Fibroblast of skin of left biceps (primary cell): ENCODE measurements around the gene ADCY10.
"Not testable (repeated sequence)": the region's sequence is repeated elsewhere in the genome, so short reads cannot be mapped to it uniquely, and the experiment has no call there.

Experiments used
- DNase-seq, 2 experiments: peaks; one replicate each; pipeline ENCODE4 v3.0.0-alpha.2; 2013; ENCODE audit warnings: low read depth in 2 of 2

Gene ADCY10

GRCh38 chr1:167856711-167857418 lies 57.1 kb downstream of the ADCY10 start:
- DNase-seq: no peak

- no peak for DNase-seq
Measured at GRCh38 chr1:167854184-167854583, 59.8 kb downstream of the ADCY10 start.

GRCh38 chr1:167849666-167850065 lies 64.3 kb downstream of the ADCY10 start:
- DNase-seq: no peak

GRCh38 chr1:167842872-167843271 lies 71.1 kb downstream of the ADCY10 start:
- DNase-seq: no peak

GRCh38 chr1:167841530-167841929 lies 72.4 kb downstream of the ADCY10 start:
- no peak for DNase-seq

GRCh38 chr1:167839009-167839408 lies 74.9 kb downstream of the ADCY10 start:
- DNase-seq: no peak

- DNase-seq: no peak
Measured at GRCh38 chr1:167837326-167837725, 76.6 kb downstream of the ADCY10 start.

GRCh38 chr1:167836197-167836596 lies 77.7 kb downstream of the ADCY10 start:
- DNase-seq: no peak

GRCh38 chr1:167833904-167834303 lies 80.0 kb downstream of the ADCY10 start:
- DNase-seq: no peak

GRCh38 chr1:167832693-167833092 lies 81.2 kb downstream of the ADCY10 start:
- no peak for DNase-seq

- not testable (repeated sequence) for DNase-seq
Measured at GRCh38 chr1:167830668-167831067, 83.3 kb downstream of the ADCY10 start.

GRCh38 chr1:167829868-167830267 lies 84.1 kb downstream of the ADCY10 start:
- DNase-seq: no peak

- DNase-seq: no peak
Measured at GRCh38 chr1:167826127-167826526, 87.8 kb downstream of the ADCY10 start.

- no peak for DNase-seq
Measured at GRCh38 chr1:167825419-167826079, 88.4 kb downstream of the ADCY10 start.

- no peak for DNase-seq
Measured at GRCh38 chr1:167824163-167824794, 89.7 kb downstream of the ADCY10 start.

- DNase-seq: no peak
Measured at GRCh38 chr1:167821969-167822685, 91.8 kb downstream of the ADCY10 start.

GRCh38 chr1:167821356-167821685 lies 92.6 kb downstream of the ADCY10 start:
- no peak for DNase-seq

- DNase-seq: no peak
Measured at GRCh38 chr1:167820684-167821355, 93.1 kb downstream of the ADCY10 start.

- DNase-seq: peak; percentile 85 to 87
Measured at GRCh38 chr1:167819849-167820683, 93.9 kb downstream of the ADCY10 start.

GRCh38 chr1:167815650-167816049 lies 98.3 kb downstream of the ADCY10 start:
- no peak for DNase-seq

- no peak for DNase-seq
Measured at GRCh38 chr1:167812972-167813371, 101.0 kb downstream of the ADCY10 start.
